ENCODE measurements around the gene AIFM2. TPM values are rescaled to one million over a fixed set of nuclear protein-coding genes. Genes with fewer than 3 reads are reported as not detected.
"Not testable (repeated sequence)": the region's sequence is repeated elsewhere in the genome, so short reads cannot be mapped to it uniquely, and the experiment has no call there.

Gene AIFM2
- total RNA-seq, 4 donors from 2014 or later = 13.3 to 21.8 (median 17.2) TPM

DNA sequence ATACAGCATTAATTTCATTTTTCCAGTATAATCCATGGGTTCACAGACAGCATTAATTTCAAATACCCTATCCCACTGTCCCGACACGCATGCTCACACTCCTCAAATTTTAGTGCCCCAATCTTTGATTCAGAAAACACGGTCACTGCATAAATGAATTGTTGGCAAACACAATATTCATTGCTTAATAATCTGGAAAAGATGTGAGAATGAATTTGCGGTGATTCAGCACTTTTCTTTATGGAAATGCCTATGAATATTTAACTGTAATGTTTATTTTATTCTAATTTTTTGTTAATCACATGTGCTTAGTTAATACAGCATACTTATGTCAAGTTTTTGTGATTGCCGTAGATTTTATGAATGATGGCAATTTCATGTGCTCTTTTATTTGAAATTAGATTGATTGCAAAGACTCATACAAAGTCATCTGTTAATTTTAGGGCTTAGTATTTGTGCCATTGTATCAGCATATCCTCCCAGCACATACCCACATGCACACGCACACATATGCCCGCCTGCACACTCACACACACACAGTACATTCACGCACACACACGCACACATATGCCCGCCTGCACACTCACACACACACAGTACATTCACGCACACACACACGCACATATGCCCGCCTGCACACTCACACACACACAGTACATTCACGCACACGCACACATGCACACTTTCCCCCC, 44.9 kb downstream of the AIFM2 start:
- intact Hi-C loops (cut with DNase I) = no loop called here

DNA sequence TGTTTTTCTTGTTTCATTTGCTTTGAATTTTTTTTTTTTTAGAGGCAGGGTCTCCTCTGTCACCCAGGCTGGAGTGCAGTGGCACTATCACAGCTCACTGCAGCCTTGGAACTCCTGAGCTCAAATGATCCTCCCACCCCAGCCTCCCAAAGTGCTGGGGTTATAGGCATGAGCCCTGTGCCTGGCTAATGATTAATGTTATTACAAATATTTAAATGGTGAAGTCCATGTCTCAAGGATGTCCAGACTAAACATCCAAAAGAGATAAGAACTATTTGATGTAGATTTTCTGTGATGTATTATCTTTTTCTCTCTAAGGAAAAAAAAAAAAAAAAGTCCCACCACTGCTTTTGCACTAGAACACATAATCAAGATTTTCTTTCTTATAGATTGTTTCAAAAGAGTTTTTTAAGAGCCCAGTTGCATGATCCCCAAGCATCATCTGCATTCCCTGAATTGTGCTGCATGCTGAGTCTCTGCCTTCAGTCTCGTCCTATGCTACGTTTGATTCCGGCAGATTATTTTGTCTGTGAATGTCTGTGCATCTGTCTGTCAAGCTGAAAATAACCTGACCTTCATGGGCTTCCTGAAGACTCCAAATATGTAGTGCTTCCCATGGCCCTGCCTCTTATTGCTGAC, 46.5 kb downstream of the AIFM2 start:
- Histone ChIP-seq H3K4me1 (no peaks in the 10 kb centered on the region), H3K4me3 (no peak overlapping the region), H3K36me3 (peaks cover 0 to 13% (median 6%) of the 10 kb centered on the region in 4 donors), H3K27ac (replicated peaks in 1 of 4) (no peak overlapping the region), H3K9me3 (no peaks in the 10 kb centered on the region), H3K27me3 (no peaks in the 10 kb centered on the region)
- no peak for DNase-seq (ENCODE audit: extremely low spot score)
- TF ChIP-seq CTCF (IDR thresholded peaks at IDR 0.05) = no peak
- no peak for TF ChIP-seq POLR2A (IDR thresholded peaks at IDR 0.05; ENCODE audit: low read depth)
- intact Hi-C loops (cut with DNase I) = no loop called here
- 81% methylated on average over 3 of the region's 3 CpGs for WGBS

More for the DNA sequence above, 44.9 kb downstream of the AIFM2 start:
- no peak for DNase-seq (ENCODE audit: extremely low spot score)
- TF ChIP-seq POLR2AphosphoS5 (IDR thresholded peaks at IDR 0.05) (no peak), EP300 (IDR thresholded peaks at IDR 0.05) (no peak), CTCF (IDR thresholded peaks at IDR 0.05) (no peak), POLR2A (IDR thresholded peaks at IDR 0.05; ENCODE audit: low read depth) (no peak)
- no peaks in the 10 kb centered on the region for H3K27me3 ChIP-seq
- 92% methylated on average over 15 of the region's 15 CpGs for WGBS
- H3K4me1 ChIP-seq = no peaks in the 10 kb centered on the region
- no peak overlapping the region for H3K4me3 ChIP-seq
- H3K9me3 ChIP-seq = no peaks in the 10 kb centered on the region
- peaks cover 8 to 29% (median 17%) of the 10 kb centered on the region in 4 donors for H3K36me3 ChIP-seq
- H3K27ac ChIP-seq (replicated peaks in 1 of 4) = no peak overlapping the region

- no peak for DNase-seq (ENCODE audit: extremely low spot score)
- Histone ChIP-seq H3K4me1 (no peaks in the 10 kb centered on the region), H3K27me3 (no peaks in the 10 kb centered on the region), H3K36me3 (peaks cover 0 to 8% (median 2%) of the 10 kb centered on the region in 4 donors), H3K4me3 (no peak overlapping the region), H3K27ac (replicated peaks in 1 of 4) (no peak overlapping the region), H3K9me3 (no peaks in the 10 kb centered on the region)
- TF ChIP-seq CTCF (IDR thresholded peaks at IDR 0.05) = no peak
- TF ChIP-seq POLR2AphosphoS5 (IDR thresholded peaks at IDR 0.05) = no peak
- TF ChIP-seq POLR2A (IDR thresholded peaks at IDR 0.05; ENCODE audit: low read depth) = no peak
- no peak for TF ChIP-seq EP300 (IDR thresholded peaks at IDR 0.05)
- intact Hi-C loops (cut with DNase I) = no loop called here
- WGBS = 86% methylated on average over 6 of the region's 6 CpGs
Observed at GRCh38 chr10:70084189-70084588, 48.4 kb downstream of the AIFM2 start.

DNA sequence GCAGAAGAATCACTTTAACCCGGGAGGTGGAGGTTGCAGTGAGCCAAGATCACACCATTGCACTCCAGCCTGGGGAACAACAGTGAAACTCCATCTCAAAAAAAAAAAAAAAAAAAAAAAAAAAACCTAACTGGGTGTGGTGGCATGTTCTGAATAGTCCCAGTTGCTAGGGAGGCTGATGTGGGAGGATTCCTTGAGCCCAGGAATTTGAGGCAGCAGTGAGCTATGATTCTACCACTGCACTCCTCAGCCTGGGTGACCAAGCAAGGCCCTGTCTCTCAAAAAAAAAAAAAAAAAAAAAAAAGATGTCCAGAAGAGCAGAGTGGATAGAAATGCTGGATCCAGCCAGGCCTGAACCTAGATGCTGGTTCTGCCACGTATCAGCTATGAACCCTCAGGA, 51.8 kb downstream of the AIFM2 start:
- intact Hi-C loops (cut with DNase I); H3K27ac ChIP-seq (replicated peaks in 1 of 4); H3K9me3 ChIP-seq; DNase-seq (ENCODE audit: extremely low spot score); H3K4me1 ChIP-seq; H3K27me3 ChIP-seq; H3K4me3 ChIP-seq: not testable (repeated sequence)
- 86% methylated on average over 2 of the region's 2 CpGs for WGBS
- H3K36me3 ChIP-seq = peaks cover 0 to 19% (median 12%) of the 10 kb centered on the region in 4 donors

- Histone ChIP-seq H3K4me3 (no peak overlapping the region), H3K27ac (replicated peaks in 1 of 4) (no peak overlapping the region), H3K36me3 (peaks cover 0 to 25% (median 14%) of the 10 kb centered on the region in 4 donors), H3K4me1 (no peaks in the 10 kb centered on the region), H3K27me3 (no peaks in the 10 kb centered on the region), H3K9me3 (no peaks in the 10 kb centered on the region)
- intact Hi-C loops (cut with DNase I) = no loop called here
- no peak for DNase-seq (ENCODE audit: extremely low spot score)
- TF ChIP-seq CTCF (IDR thresholded peaks at IDR 0.05) (no peak), EP300 (IDR thresholded peaks at IDR 0.05) (no peak), POLR2A (IDR thresholded peaks at IDR 0.05; ENCODE audit: low read depth) (no peak), POLR2AphosphoS5 (IDR thresholded peaks at IDR 0.05) (no peak)
- WGBS = 83% methylated on average over 7 of the region's 7 CpGs
Observed at GRCh38 chr10:70078937-70079336, 53.7 kb downstream of the AIFM2 start.
